ENCODE data around the gene MED9. TPM values are rescaled to one million over a fixed set of nuclear protein-coding genes. Genes with fewer than 3 reads are reported as not detected.

Gene MED9
- total RNA-seq, 1 experiment from 2014 or later, result 20.4 TPM

DNA sequence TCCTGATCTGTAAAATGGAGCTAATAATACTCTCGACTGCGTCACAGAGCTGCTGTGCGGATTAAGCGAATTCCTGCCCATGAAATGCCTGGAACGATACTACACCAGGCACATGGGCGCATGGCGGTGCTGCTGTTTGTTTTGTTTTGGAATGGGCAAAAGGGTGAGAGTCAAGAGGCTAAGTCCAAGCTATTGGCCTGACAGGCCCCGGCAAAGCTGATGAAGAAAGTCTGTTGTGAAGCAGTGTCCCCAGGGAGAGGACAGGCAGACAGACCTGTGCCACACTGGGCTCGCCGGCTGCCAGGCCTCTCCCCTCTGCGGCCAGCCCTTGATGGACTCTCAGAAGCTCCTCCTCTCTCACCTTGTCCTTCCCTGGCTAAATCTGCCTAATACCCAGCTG is 50.7 kb downstream of the MED9 start:
- H3K9me3 ChIP-seq (ENCODE audit: low read depth, low read length, poor library complexity, severe bottlenecking), result no peaks in the 10 kb centered on the region
- ChIA-PET CTCF (no interaction called here), POLR2A (ENCODE audit: low non-redundant PET) (no interaction called here)

GRCh38 chr17:17527956-17528500 is 51.2 kb downstream of the MED9 start:
- H3K4me1 ChIP-seq (ENCODE audit: insufficient read depth, low read length, poor library complexity, severe bottlenecking), result peaks cover 13% of the 10 kb centered on the region
- no peak overlapping the region for H3K4me3 ChIP-seq (ENCODE audit: low read depth, low read length, poor library complexity, severe bottlenecking)
- H3K27me3 ChIP-seq (replicated peaks; ENCODE audit: insufficient read depth, low read depth, low read length, poor library complexity), result no peaks in the 10 kb centered on the region
- CTCF ChIA-PET, result no interaction called here
- DNase-seq (ENCODE audit: low spot score), result no peak
- no peaks in the 10 kb centered on the region for H3K9me3 ChIP-seq (ENCODE audit: low read depth, low read length, poor library complexity, severe bottlenecking)
- no peaks in the 10 kb centered on the region for H3K36me3 ChIP-seq (ENCODE audit: insufficient read depth, low read length, poor library complexity, severe bottlenecking)
- no TSS peak for BruUV-seq (replicated peaks)
- no peak for TF ChIP-seq EZH2 (IDR thresholded peaks at IDR 0.05; ENCODE audit: borderline replicate concordance, low read depth, low read length, poor library complexity, severe bottlenecking)
- TF ChIP-seq, protein P1, sequence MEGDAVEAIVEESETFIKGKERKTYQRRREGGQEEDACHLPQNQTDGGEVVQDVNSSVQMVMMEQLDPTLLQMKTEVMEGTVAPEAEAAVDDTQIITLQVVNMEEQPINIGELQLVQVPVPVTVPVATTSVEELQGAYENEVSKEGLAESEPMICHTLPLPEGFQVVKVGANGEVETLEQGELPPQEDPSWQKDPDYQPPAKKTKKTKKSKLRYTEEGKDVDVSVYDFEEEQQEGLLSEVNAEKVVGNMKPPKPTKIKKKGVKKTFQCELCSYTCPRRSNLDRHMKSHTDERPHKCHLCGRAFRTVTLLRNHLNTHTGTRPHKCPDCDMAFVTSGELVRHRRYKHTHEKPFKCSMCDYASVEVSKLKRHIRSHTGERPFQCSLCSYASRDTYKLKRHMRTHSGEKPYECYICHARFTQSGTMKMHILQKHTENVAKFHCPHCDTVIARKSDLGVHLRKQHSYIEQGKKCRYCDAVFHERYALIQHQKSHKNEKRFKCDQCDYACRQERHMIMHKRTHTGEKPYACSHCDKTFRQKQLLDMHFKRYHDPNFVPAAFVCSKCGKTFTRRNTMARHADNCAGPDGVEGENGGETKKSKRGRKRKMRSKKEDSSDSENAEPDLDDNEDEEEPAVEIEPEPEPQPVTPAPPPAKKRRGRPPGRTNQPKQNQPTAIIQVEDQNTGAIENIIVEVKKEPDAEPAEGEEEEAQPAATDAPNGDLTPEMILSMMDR (conservative IDR thresholded peaks at IDR 0.05; ENCODE audit: low read depth, low read length), result no peak
- POLR2A ChIA-PET (ENCODE audit: low non-redundant PET), result no interaction called here
- no peak overlapping the region for H3K27ac ChIP-seq (ENCODE audit: low read depth, low read length, poor library complexity, severe bottlenecking)
- intact Hi-C loops (cut with micrococcal nuclease; ENCODE audit: unreplicated experiment), result no loop called here

More for the DNA sequence above, 50.7 kb downstream of the MED9 start:
- no peak overlapping the region for H3K27ac ChIP-seq (ENCODE audit: low read depth, low read length, poor library complexity, severe bottlenecking)
- intact Hi-C loops (cut with micrococcal nuclease; ENCODE audit: unreplicated experiment), result no loop called here
- BruUV-seq (replicated peaks), result no TSS peak
- H3K4me1 ChIP-seq (ENCODE audit: insufficient read depth, low read length, poor library complexity, severe bottlenecking), result peaks cover 18% of the 10 kb centered on the region
- TF ChIP-seq, protein P1 (conservative IDR thresholded peaks at IDR 0.05; ENCODE audit: low read depth, low read length), result no peak
- TF ChIP-seq EZH2 (IDR thresholded peaks at IDR 0.05; ENCODE audit: borderline replicate concordance, low read depth, low read length, poor library complexity, severe bottlenecking), result no peak
- no peaks in the 10 kb centered on the region for H3K36me3 ChIP-seq (ENCODE audit: insufficient read depth, low read length, poor library complexity, severe bottlenecking)
- no peaks in the 10 kb centered on the region for H3K27me3 ChIP-seq (replicated peaks; ENCODE audit: insufficient read depth, low read depth, low read length, poor library complexity)
- H3K4me3 ChIP-seq (ENCODE audit: low read depth, low read length, poor library complexity, severe bottlenecking), result no peak overlapping the region
- no peak for DNase-seq (ENCODE audit: low spot score)

DNA sequence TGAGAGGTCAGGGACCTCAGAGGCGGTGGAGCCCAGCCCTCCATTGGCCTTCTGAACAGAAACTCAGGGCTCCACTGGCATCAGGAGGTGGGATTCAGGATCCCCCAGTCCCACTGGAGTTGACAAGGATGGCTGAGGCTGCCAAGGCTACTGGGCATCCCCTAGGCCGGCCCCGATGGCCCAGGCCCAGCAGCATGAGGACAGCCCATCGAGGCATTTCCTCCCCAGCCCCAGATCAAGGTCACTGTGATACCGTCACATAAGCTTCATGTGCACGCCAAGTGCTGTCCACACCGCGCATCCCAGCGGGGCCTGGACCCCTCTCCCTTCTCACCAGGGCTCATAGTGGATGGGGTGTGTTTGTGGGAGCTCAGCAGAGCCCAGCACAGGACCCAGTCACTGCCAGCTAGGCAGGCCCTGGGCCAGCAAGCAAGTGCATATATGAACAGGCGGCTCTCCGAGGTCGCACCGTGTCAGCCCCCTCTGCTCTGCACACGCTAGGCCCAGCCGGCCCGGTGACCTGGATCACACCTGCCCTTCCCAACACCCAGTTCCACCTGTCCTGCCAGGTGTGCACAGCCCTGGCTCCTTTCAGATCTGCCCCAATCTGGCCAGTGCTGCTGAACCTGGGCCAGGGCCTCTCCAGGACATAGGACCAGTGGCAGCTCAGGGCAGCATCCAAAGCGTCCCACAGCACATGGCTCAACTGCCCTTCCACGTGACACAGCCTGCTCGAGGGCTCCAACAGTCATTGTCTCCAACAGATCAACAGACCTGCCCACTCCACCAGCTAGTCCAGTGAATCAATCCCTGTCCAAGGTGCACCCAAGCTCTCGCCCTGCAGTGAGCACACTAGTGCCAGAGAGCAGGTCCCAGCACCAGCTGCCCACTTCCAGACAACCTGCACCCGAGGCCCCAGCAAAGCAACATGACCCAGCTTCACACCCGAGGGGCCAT is 52.2 kb downstream of the MED9 start:
- BruUV-seq (replicated peaks), result no TSS peak
- Histone ChIP-seq H3K36me3 (ENCODE audit: insufficient read depth, low read length, poor library complexity, severe bottlenecking) (no peaks in the 10 kb centered on the region), H3K9me3 (ENCODE audit: low read depth, low read length, poor library complexity, severe bottlenecking) (no peaks in the 10 kb centered on the region), H3K27ac (ENCODE audit: low read depth, low read length, poor library complexity, severe bottlenecking) (no peak overlapping the region), H3K4me3 (ENCODE audit: low read depth, low read length, poor library complexity, severe bottlenecking) (no peak overlapping the region), H3K4me1 (ENCODE audit: insufficient read depth, low read length, poor library complexity, severe bottlenecking) (peaks cover 4% of the 10 kb centered on the region), H3K27me3 (replicated peaks; ENCODE audit: insufficient read depth, low read depth, low read length, poor library complexity) (no peaks in the 10 kb centered on the region)
- no peak for TF ChIP-seq EZH2 (IDR thresholded peaks at IDR 0.05; ENCODE audit: borderline replicate concordance, low read depth, low read length, poor library complexity, severe bottlenecking)
- TF ChIP-seq, protein P1 (conservative IDR thresholded peaks at IDR 0.05; ENCODE audit: low read depth, low read length), result no peak
- ChIA-PET POLR2A (ENCODE audit: low non-redundant PET) (no interaction called here), CTCF (no interaction called here)
- intact Hi-C loops (cut with micrococcal nuclease; ENCODE audit: unreplicated experiment), result no loop called here
- no peak for DNase-seq (ENCODE audit: low spot score)
